Dermis blood vessel endothelial cell (primary cell): ENCODE results near the gene SEL1L. TPM values are rescaled to one million over a fixed set of nuclear protein-coding genes. Genes with fewer than 3 reads are reported as not detected.
"Not testable (repeated sequence)": the region's sequence is repeated elsewhere in the genome, so short reads cannot be mapped to it uniquely, and the experiment has no call there.

Source experiments
- DNase-seq: peaks from one replicate; pipeline ENCODE4 v3.0.0; 2010
- total RNA-seq: library from RNA; depleted of rRNA; stranded (reverse); fragments of >200 nt; gene quantifications from 2 replicates; pipeline ENCODE4 v1.2.3, GENCODE V29; 2014

SEL1L gene
- total RNA-seq, 1 donor from 2014 or later: 95.8 TPM

- no peak for DNase-seq
Measured at GRCh38 chr14:81523616-81524015, 10.0 kb downstream of the SEL1L start.

GRCh38 chr14:81523016-81523415 lies 10.6 kb downstream of the SEL1L start:
- DNase-seq: no peak

- DNase-seq: no peak
Measured at GRCh38 chr14:81521356-81521755, 12.3 kb downstream of the SEL1L start.

- peak; percentile 62 for DNase-seq
Measured at GRCh38 chr14:81519200-81520011, 14.2 kb downstream of the SEL1L start.

- DNase-seq: no peak
Measured at GRCh38 chr14:81517798-81518398, 15.8 kb downstream of the SEL1L start.

- DNase-seq: peak; percentile 38
Measured at GRCh38 chr14:81516986-81517797, 16.5 kb downstream of the SEL1L start.

GRCh38 chr14:81515927-81516326 lies 17.7 kb downstream of the SEL1L start:
- DNase-seq: not testable (repeated sequence)

- DNase-seq: not testable (repeated sequence)
Measured at GRCh38 chr14:81512826-81513225, 20.8 kb downstream of the SEL1L start.

- DNase-seq: no peak
Measured at GRCh38 chr14:81511111-81511904, 22.3 kb downstream of the SEL1L start.

GRCh38 chr14:81509838-81510452 lies 23.7 kb downstream of the SEL1L start:
- DNase-seq: peak; percentile 10

GRCh38 chr14:81509321-81509720 lies 24.3 kb downstream of the SEL1L start:
- no peak for DNase-seq

- no peak for DNase-seq
Measured at GRCh38 chr14:81506487-81506886, 27.2 kb downstream of the SEL1L start.

- DNase-seq: no peak
Measured at GRCh38 chr14:81504864-81505263, 28.8 kb downstream of the SEL1L start.

- DNase-seq: no peak
Measured at GRCh38 chr14:81485781-81486180, 47.9 kb downstream of the SEL1L start.

GRCh38 chr14:81485372-81485771 lies 48.3 kb downstream of the SEL1L start:
- no peak for DNase-seq

GRCh38 chr14:81484120-81484519 lies 49.5 kb downstream of the SEL1L start:
- DNase-seq: no peak

GRCh38 chr14:81480741-81481140 lies 52.9 kb downstream of the SEL1L start:
- no peak for DNase-seq

- DNase-seq: no peak
Measured at GRCh38 chr14:81478446-81478845, 55.2 kb downstream of the SEL1L start.

GRCh38 chr14:81476816-81477215 lies 56.8 kb downstream of the SEL1L start:
- no peak for DNase-seq

GRCh38 chr14:81474685-81475324 lies 58.8 kb downstream of the SEL1L start:
- DNase-seq: no peak

- DNase-seq: no peak
Measured at GRCh38 chr14:81474148-81474492, 59.5 kb downstream of the SEL1L start.
